GM19438 (cell line): Measurements from ENCODE around the gene GPX3.

Experiments
- ATAC-seq: cut with Tn5 transposase; IDR thresholded peaks from one replicate; pipeline ENCODE4 v1.9.1; 2021; ENCODE audit warnings: low read depth; ENCODE audit not compliant: unreplicated experiment

Gene GPX3

GRCh38 chr5:151055336-151055735 lies 34.9 kb downstream of the GPX3 start:
- no peak for ATAC-seq

- ATAC-seq = no peak
These were observed 36.3 kb downstream of the GPX3 start for GRCh38 chr5:151056379-151057325.

- ATAC-seq = no peak
These were observed 37.9 kb downstream of the GPX3 start for GRCh38 chr5:151058301-151058700.

DNA sequence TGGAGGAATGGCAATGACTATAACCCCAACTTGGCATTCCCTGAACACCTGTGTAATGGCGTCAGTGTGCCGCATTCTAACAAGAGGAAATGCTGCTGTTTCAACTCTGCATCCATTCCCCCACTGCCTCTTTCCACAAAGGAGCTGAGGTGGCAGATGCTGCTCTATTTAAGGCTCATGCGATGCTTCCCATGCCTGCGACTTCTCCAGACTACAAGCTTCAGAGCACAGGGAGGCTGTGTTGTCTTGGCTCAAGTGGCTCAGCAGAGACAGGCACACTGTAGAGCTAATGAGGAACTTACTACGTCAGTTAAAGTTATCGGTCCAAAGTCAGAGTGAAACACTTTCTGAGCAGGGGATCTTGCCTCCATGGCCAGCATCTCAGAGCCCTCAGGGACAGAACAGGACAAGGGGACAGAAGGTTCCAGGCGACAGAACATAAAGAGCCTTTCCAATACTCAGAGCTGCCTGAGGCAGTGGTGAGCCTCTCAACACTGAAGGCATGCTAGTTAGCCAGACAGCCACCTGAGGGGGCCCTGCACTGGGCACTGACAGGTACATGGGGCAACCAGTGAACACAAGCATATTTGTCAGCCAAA lies 38.6 kb downstream of the GPX3 start:
- no peak for ATAC-seq

DNA sequence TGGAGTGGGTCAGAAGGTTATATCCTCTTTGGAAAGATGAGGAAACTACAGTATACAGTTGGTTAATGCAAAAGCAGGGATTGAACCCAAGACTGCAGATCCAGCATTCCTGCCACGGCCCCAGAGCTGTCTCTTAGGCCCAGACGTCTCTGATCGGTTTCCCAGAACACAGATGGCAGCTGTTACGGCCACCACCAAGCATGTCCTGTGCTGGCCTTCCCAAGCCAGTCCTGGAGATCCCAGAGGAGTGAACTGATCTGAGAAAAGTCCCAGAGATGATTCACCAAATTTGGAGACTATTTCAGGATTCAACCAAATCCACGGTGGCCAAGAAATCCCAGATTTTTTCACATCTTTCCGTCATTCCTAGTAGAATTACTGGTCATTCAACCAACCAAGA lies 40.4 kb downstream of the GPX3 start:
- ATAC-seq = no peak

- ATAC-seq = no peak
These were observed 42.2 kb downstream of the GPX3 start for GRCh38 chr5:151062405-151063141.

GRCh38 chr5:151063142-151063989 lies 43.0 kb downstream of the GPX3 start:
- ATAC-seq = no peak

DNA sequence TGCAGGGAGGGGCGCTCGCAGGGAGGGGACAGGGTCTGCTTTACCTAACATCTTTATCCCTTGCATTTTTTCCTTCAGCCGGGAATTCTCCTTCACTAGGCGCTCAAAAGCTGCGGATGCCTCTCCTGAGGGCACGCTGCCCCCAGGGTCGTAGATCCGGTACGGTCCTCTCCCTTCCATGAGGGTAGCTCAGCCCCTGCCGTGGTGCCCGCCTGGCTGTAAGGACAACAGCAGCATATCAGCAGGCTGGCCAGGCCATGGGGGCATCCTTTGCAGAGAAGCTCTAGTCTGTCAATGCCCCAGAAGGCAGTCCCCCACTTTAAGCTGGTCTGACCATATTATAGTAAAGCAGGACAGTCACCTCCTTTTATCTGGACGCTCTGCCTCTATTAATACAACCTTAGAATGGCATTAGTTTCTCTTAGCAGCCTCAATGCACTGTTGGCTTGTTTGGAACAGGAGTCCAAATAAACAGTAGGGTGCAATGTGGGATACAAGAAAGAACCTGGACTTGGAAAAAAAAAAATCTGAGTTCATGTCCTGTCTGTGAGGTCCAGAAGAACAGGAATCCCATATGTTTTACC lies 44.6 kb downstream of the GPX3 start:
- no peak for ATAC-seq

DNA sequence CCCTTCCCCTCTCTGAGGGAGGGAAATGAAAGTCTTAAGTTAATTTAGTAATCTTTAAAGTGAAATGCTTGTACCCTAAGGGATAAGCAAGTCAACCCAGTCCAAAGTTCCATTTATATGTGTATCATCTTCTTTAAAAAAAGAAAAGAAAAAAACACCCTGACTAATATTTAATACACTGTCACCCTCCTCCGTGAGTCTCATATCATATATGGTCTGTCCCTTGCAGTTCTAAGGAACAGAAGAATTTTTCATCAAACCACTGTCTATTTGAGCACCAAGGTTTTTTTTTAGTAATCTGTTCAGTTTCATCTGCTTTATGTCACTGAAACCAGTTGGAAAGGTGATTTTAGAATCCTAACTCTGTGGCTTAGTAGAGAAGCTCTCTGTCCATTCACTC lies 45.2 kb downstream of the GPX3 start:
- no peak for ATAC-seq

DNA sequence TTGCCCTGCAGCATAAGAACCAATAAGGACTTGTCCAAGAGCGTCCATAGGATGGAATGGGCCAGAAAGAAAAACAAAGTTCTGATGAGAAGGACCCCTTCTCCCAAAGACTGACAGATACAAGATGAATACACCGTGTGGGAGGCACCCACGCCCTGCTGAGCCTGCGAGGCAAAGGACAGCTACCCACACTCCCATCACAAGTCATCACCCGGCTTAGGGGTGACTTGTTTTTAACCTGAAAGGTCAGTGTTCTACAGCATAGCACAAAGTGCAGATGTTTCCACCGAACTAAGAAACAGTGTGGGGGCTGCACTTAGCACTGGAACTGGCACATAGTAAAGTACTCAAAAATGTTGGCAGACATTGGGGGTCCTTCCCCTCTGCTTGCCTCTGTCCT lies 46.5 kb downstream of the GPX3 start:
- ATAC-seq = no peak

- ATAC-seq = no peak
These were observed 47.4 kb downstream of the GPX3 start for GRCh38 chr5:151067632-151068432.

DNA sequence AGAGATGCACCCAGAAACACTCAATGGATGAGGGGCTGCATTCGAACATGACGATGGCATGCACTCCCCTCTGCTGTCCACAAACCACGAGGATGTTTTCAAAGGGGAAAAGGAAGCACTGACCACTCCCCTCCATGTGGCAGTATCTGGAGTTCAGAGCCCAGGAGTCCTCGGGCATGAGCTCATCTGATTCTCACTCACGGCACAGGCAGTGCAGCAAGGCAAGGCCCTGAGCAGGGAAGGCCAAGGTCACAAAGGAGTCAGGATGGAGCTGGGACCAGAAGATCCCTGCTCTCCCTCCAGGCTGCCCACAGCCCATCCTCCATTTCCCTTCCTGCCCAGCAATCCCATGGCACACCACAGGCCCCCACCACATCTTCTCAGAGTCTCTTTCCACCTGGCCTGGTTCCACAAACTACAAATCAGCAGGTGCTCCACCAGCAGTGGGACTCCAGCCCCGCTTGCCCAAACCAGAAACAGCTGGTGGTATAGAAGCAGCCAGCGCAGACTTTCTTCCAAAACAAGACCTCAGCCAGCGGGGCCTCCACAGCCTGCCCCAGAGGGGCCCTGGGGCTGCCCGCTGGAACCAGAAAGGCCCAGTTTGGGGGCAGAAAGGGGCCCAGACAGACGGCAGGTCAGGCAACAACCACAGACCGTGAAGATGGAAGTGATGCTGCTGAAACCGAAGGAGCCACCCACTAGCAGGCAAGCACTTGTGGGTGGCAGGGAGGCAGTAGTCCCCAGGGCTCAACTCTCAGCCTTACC lies 48.2 kb downstream of the GPX3 start:
- peak; percentile 59 for ATAC-seq

DNA sequence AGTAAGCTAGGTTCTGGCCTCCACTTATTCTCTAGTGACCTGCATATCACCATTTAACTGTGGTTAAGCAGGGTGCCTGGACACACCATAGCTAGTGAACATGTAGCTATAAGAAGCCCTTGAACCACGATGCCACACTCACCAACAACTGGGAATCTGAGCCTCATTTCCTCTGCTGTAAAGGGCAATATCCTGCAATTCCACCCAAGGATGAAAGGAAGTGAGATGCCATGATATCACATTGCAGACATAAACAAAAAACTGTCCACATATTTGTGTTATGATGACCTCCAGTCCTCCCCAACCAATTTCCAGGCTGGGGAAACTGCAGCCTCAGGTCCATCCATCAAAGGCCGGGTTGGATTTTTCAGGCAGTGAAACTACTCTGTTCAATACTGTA lies 50.1 kb downstream of the GPX3 start:
- no peak for ATAC-seq

DNA sequence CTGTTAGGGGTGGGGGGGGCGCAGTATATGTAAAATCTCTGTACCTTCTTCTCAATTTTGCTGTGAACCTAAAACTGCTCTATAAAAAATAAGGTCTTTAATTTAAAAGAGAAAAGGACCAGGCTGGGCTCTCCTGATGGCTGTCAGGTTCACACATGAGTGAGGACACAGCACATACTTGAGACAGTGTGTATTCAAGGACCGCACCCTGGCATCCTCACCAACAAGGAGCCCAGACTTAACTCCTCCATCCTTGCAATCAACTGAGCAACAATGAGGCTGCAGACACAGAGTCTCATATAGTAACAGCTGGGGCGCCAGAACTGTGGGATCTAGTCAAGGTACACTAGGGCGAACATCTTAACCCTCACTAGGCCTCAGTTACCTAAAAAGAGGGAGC lies 50.6 kb downstream of the GPX3 start:
- no peak for ATAC-seq

DNA sequence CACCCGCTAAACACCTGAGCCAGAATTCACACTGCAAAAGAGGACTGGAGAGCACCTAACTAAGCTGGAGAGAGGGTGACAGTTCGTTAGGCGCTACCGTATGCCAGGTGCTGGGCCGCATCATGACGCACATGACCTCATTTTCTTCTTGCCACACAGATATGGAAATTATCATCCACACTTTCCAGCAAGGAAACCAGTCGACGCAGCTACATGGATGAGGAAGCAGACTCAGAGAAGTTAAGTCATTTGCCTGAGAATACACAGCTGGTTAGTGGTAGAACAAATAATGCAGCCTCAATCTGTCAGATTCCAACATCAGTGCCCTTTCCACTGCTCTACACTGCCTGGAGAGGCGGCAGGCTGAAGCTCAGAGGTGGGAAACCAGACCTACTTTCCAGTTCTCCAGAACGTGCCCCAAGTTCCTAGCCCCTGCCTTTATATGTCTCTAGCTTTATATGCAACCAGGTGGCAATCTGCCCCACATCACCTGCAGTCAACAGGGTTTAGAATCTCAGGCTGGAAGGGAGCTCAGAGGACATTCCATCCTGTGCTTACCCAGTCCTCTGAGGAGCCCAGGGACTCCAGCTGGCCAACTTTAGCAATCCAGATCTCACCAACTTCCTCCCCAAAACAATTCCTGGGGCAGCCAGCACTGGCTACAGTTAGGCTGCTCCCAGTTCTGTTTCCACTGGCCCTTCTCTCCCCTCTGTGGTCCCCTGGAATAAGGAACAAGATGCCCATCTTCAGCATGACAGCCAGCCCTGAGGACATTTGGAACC lies 51.6 kb downstream of the GPX3 start:
- no peak for ATAC-seq

- ATAC-seq = no peak
These were observed 52.2 kb downstream of the GPX3 start for GRCh38 chr5:151072630-151073025.

- no peak for ATAC-seq
These were observed 52.9 kb downstream of the GPX3 start for GRCh38 chr5:151073280-151073679.

GRCh38 chr5:151074557-151074956 lies 54.2 kb downstream of the GPX3 start:
- no peak for ATAC-seq
